ENCODE results near the gene TFAP2C.

DNA sequence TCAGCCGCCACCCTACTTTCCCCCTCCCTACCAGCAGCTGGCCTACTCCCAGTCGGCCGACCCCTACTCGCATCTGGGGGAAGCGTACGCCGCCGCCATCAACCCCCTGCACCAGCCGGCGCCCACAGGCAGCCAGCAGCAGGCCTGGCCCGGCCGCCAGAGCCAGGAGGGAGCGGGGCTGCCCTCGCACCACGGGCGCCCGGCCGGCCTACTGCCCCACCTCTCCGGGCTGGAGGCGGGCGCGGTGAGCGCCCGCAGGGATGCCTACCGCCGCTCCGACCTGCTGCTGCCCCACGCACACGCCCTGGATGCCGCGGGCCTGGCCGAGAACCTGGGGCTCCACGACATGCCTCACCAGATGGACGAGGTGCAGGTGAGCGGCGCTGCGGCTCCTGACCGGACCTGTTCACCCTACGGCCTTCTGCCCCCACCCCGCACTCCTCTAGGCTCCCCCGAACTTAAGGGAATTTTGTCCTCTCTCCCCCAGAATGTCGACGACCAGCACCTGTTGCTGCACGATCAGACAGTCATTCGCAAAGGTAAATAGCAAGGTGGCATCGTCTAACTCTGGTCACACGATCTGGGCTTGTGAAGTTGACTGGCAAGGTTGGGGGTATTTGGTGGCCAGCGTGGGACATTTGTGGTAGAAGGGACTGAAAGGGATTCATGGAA, 2.3 kb downstream of the TFAP2C start:
- TF ChIP-seq MYC (IDR thresholded peaks at IDR 0.05; ENCODE audit: low read depth, low read length) (no peak), POLR2AphosphoS5 (IDR thresholded peaks at IDR 0.05; ENCODE audit: insufficient read depth, low read depth, low read length) (no peak), CTCF (IDR thresholded peaks at IDR 0.05; ENCODE audit: extremely low read depth in 1 of 2, insufficient read depth in 1 of 2, low read depth in 1 of 2, low read length in 2 of 2) (no peak), GATA2 (IDR thresholded peaks at IDR 0.05; ENCODE audit: insufficient read depth, insufficient read length, low read depth, low read length) (no peak), FOS (IDR thresholded peaks at IDR 0.05; ENCODE audit: borderline replicate concordance, insufficient read depth, low read length) (no peak)

Data from endothelial cell of umbilical vein (primary cell).